Vagina (tissue), 2 donors: ENCODE data around the gene EXOC6B.

Source experiments
- CTCF ChIP-seq, 3 experiments: fragments of 450-650 bp in 2 of 3; fragments of 200-600 bp in 1 of 3; sonication (generic) in 1 of 3; IDR thresholded peaks; one replicate each; pipeline ENCODE4 v1.5.1; 2017 to 2019; ENCODE audit warnings: antibody characterized with exemption in 3 of 3, mild to moderate bottlenecking in 2 of 3, moderate library complexity in 2 of 3
- POLR2A ChIP-seq, 2 donors: fragments of 450-650 bp; IDR thresholded peaks; one replicate each; pipeline ENCODE4 v1.6.1; 2017; ENCODE audit warnings: antibody characterized with exemption in 2 of 2, mild to moderate bottlenecking in 2 of 2, moderate library complexity in 2 of 2

GRCh38 chr2:72806280-72806945, 19.4 kb downstream of the EXOC6B start:
- no peak for TF ChIP-seq CTCF (IDR thresholded peaks at IDR 0.05)
- no peak for TF ChIP-seq POLR2A (IDR thresholded peaks at IDR 0.05)
